Lower lobe of right lung (tissue), 2 donors: ENCODE results near the gene TMEM9. TPM values are rescaled to one million over a fixed set of nuclear protein-coding genes. Genes with fewer than 3 reads are reported as not detected.

Experiments used
- ATAC-seq, 2 donors: fragments of 200-7000 bp; cut with Tn5 transposase; one replicate each; pipeline ENCODE4 v1.9.1; 2020 to 2022; ENCODE audit warnings: mild to moderate bottlenecking in 2 of 2, moderate library complexity in 2 of 2
- DNase-seq: peaks from one replicate; pipeline ENCODE4 v3.0.0-alpha.2; 2020
- H3K27ac ChIP-seq: fragments of 200-600 bp; one replicate; pipeline ENCODE4 v1.8.0; 2022
- H3K27me3 ChIP-seq: fragments of 200-600 bp; one replicate; pipeline ENCODE4 v1.8.0; 2022; ENCODE audit warnings: low read depth
- H3K36me3 ChIP-seq: fragments of 200-600 bp; one replicate; pipeline ENCODE4 v1.8.0; 2022; ENCODE audit warnings: mild to moderate bottlenecking
- H3K4me1 ChIP-seq: fragments of 200-600 bp; one replicate; pipeline ENCODE4 v1.8.0; 2022
- H3K4me3 ChIP-seq: fragments of 200-600 bp; one replicate; pipeline ENCODE4 v1.8.0; 2022; ENCODE audit warnings: mild to moderate bottlenecking
- H3K9me3 ChIP-seq: fragments of 200-600 bp; one replicate; pipeline ENCODE4 v1.8.0; 2022
- CTCF ChIP-seq: fragments of 200-600 bp; IDR thresholded peaks from one replicate; pipeline ENCODE4 v1.8.0; 2022; ENCODE audit warnings: antibody characterized with exemption, mild to moderate bottlenecking
- intact Hi-C: fragments of 100-400 bp; cut with DNase I; formaldehyde crosslinking; loops from one replicate; pipeline ENCODE4 v1.11.0; 2022
- total RNA-seq: library from RNA; stranded (reverse); fragmentation: NEBNext Ultra II Directional; extraction: Animal tissue kit (Norgen Biotek cat#: 25700); gene quantifications from one replicate; pipeline ENCODE4 v1.2.1, GENCODE V29; 2021
- donor health status: DM: no; HTN: yes; CAD: no; lungs with severe emphysema.

Gene TMEM9
- total RNA-seq, 1 donor from 2014 or later, result 47.9 TPM

DNA sequence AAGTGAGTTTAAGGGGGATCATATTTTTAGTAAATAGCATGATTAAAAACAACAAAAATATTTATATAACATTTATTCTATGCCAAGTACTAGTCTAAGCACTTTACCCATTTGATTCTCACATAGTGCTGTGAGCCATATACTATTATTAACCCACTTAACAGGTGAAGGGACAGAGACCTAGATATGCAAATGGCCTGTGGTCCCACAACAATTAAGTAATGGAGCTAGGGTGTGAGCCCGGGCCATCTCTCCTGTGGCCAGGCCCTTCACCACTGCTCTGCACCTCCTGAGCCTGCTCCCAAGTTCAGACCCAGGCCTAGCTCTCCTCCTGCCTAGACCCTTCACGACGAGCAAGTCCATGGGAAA is 27.8 kb downstream of the TMEM9 start:
- DNase-seq, result no peak
- Histone ChIP-seq H3K36me3 (no peaks in the 10 kb centered on the region), H3K27me3 (peaks cover 8% of the 10 kb centered on the region), H3K4me1 (no peaks in the 10 kb centered on the region), H3K9me3 (no peaks in the 10 kb centered on the region), H3K4me3 (no peak overlapping the region), H3K27ac (no peak overlapping the region)
- TF ChIP-seq CTCF, result no peak
- intact Hi-C loops, result no loop called here
- ATAC-seq, result no peak

DNA sequence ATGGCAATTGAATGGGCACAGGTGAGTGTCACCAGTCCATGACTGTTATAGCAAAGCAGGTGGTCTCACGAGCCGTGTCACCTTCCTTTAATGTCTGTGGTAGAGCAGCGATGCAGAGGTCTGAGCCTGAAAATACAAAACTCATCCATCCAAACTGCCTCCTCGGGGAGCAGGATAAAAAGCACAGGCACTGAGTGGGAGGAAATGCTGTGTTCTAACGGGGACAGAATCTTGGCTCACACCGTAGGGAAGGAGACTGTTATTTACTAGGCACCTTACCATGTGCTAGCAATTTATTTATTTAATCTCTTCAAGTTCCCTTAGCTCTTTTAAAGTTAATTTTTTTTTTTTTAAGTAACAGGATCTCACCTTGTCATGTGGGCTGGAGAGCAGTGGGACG is 28.5 kb downstream of the TMEM9 start:
- ATAC-seq, result no peak
- intact Hi-C loops, result no loop called here
- no peaks in the 10 kb centered on the region for H3K9me3 ChIP-seq
- H3K27me3 ChIP-seq, result peaks cover 8% of the 10 kb centered on the region
- H3K27ac ChIP-seq, result no peak overlapping the region
- no peak for DNase-seq
- no peak for TF ChIP-seq CTCF
- H3K4me1 ChIP-seq, result no peaks in the 10 kb centered on the region
- no peaks in the 10 kb centered on the region for H3K36me3 ChIP-seq
- H3K4me3 ChIP-seq, result no peak overlapping the region

DNA sequence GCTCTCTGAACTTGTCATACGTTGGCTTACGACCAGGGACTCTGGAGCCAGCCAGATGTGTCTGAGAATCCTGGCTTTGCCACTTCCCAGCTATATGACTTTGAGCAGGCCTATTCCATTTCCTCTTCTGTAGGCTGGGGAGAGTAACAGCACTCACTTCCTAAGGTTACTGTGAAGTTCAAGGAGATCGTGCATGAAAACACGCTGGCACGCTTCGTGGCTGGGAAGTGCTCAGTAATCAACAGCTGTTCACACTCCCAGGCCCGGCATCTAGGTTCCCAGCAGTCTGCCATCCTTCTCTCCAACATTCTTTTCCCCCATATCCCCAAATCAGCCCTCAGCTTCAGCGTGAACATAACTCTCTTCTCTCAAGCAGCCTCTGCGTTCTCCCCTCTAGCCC is 29.3 kb downstream of the TMEM9 start:
- H3K27me3 ChIP-seq, result peaks cover 11% of the 10 kb centered on the region
- intact Hi-C loops, result no loop called here
- DNase-seq (no peak), ATAC-seq (no peak)
- no peaks in the 10 kb centered on the region for H3K9me3 ChIP-seq
- no peak for TF ChIP-seq CTCF
- H3K4me3 ChIP-seq, result no peak overlapping the region
- H3K36me3 ChIP-seq, result no peaks in the 10 kb centered on the region
- no peaks in the 10 kb centered on the region for H3K4me1 ChIP-seq
- no peak overlapping the region for H3K27ac ChIP-seq

DNA sequence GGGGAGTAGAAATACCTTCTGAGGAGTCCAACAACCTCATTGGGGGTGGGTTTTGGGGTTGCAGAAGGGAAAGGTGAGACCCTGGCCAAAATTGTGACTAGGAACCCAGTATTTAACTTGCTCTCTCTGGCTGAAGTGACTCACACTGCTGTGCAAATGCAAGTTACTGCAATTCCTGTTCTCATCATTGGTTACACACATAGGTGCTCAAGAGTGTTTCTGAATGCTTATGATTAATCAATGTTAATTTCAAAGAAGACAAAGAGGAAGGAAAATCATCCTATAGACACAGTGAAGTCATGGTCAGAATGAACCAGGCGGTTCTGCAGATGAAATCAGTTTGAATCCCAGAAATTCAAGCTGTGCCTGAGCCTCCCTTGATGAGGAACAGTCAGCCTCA is 30.4 kb downstream of the TMEM9 start:
- no peak for ATAC-seq
- no peaks in the 10 kb centered on the region for H3K9me3 ChIP-seq
- intact Hi-C loops, result no loop called here

GRCh38 chr1:201122321-201122957 is 31.8 kb downstream of the TMEM9 start:
- Histone ChIP-seq H3K36me3 (no peaks in the 10 kb centered on the region), H3K9me3 (no peaks in the 10 kb centered on the region), H3K4me1 (no peaks in the 10 kb centered on the region), H3K4me3 (no peak overlapping the region), H3K27ac (no peak overlapping the region), H3K27me3 (peaks cover 11% of the 10 kb centered on the region)
- DNase-seq (no peak), ATAC-seq (no peak)
- intact Hi-C loops, result no loop called here
- TF ChIP-seq CTCF, result no peak

More for the DNA sequence above, 30.4 kb downstream of the TMEM9 start:
- peaks cover 11% of the 10 kb centered on the region for H3K27me3 ChIP-seq
- no peak for DNase-seq
- H3K4me1 ChIP-seq, result no peaks in the 10 kb centered on the region
- TF ChIP-seq CTCF, result no peak
- H3K27ac ChIP-seq, result no peak overlapping the region
- no peak overlapping the region for H3K4me3 ChIP-seq
- no peaks in the 10 kb centered on the region for H3K36me3 ChIP-seq
